HEK293 (cell line): ENCODE measurements around the gene VWF.

Experiments used
- CTCF ChIA-PET: fragments of 350-600 bp; formaldehyde crosslinking; extraction: SDS; loops from one replicate; lab custom pipeline; 2021; ENCODE audit warnings: antibody characterized with exemption; lab: Yijun Ruan, JAX
- POLR2A ChIA-PET: fragments of 300-600 bp; formaldehyde crosslinking; extraction: SDS; loops from one replicate; lab custom pipeline; 2020; ENCODE audit warnings: antibody characterized with exemption, inconsistent platforms; lab: Yijun Ruan, JAX
- H3K27ac ChIP-seq: fragments of 200-500 bp; sonication (Bioruptor generic); 2 replicates; pipeline ENCODE4 v1.5.1; 2014; ENCODE audit warnings: low read depth, low read length, control low read depth, inconsistent platforms; ENCODE audit errors: extremely low read depth
- H3K36me3 ChIP-seq, 2 experiments: fragments of 200-500 bp in 1 of 2; sonication (Bioruptor generic) in 1 of 2; 1 replicate in 1 of 2; 2 replicates in 1 of 2; pipeline ENCODE4 v1.5.1; 2014 to 2017; ENCODE audit warnings: inconsistent platforms in 2 of 2, low read length in 2 of 2; ENCODE audit not compliant: control insufficient read depth in 2 of 2, insufficient read depth in 1 of 2
- H3K4me1 ChIP-seq: fragments of 200-500 bp; sonication (Bioruptor generic); 2 replicates; pipeline ENCODE4 v1.5.1; 2014; ENCODE audit warnings: mild to moderate bottlenecking, low read length, inconsistent platforms; ENCODE audit not compliant: control insufficient read depth, insufficient read depth
- H3K4me3 ChIP-seq: 2 replicates; pipeline ENCODE4 v1.5.1; 2011; ENCODE audit warnings: low read depth, mild to moderate bottlenecking, control low read depth, low read length, moderate library complexity
- H3K9me3 ChIP-seq: fragments of 200-500 bp; sonication (Bioruptor generic); 2 replicates; pipeline ENCODE4 v1.5.1; 2014; ENCODE audit warnings: low read depth, low read length, inconsistent platforms; ENCODE audit not compliant: control insufficient read depth, insufficient read depth
- ATF2 ChIP-seq: fragments of 450-650 bp; formaldehyde crosslinking; IDR thresholded peaks from 2 replicates; pipeline ENCODE4 v1.5.1; 2016; ENCODE audit warnings: missing biosample characterization, missing genetic modification characterization, low read depth
- BCL11B ChIP-seq: fragments of 450-650 bp; formaldehyde crosslinking; IDR thresholded peaks from 2 replicates; pipeline ENCODE4 v1.5.1; 2016; ENCODE audit warnings: low read depth, missing biosample characterization, missing genetic modification characterization
- HOXA7 ChIP-seq: sonication (generic); formaldehyde crosslinking; IDR thresholded peaks from 2 replicates; pipeline ENCODE4 v1.8.1; 2022; ENCODE audit warnings: missing genetic modification reagents, borderline replicate concordance
- IKZF3 ChIP-seq: fragments of 450-650 bp; IDR thresholded peaks from 2 replicates; pipeline ENCODE4 v1.5.0; 2018; ENCODE audit warnings: missing biosample characterization, mild to moderate bottlenecking, missing genetic modification characterization, moderate library complexity
- SCRT1 ChIP-seq: fragments of 450-650 bp; formaldehyde crosslinking; IDR thresholded peaks from 2 replicates; pipeline ENCODE4 v1.5.1; 2016; ENCODE audit warnings: missing biosample characterization, missing genetic modification characterization, borderline replicate concordance
- ZEB2 ChIP-seq: fragments of 450-650 bp; formaldehyde crosslinking; IDR thresholded peaks from 2 replicates; pipeline ENCODE4 v1.5.1; 2016; ENCODE audit warnings: missing biosample characterization, missing genetic modification characterization
- ZFP37 ChIP-seq: fragments of 450-650 bp; formaldehyde crosslinking; IDR thresholded peaks from 2 replicates; pipeline ENCODE4 v1.5.1; 2016; ENCODE audit warnings: missing biosample characterization, missing genetic modification characterization
- ZNF10 ChIP-seq: fragments of 450-650 bp; formaldehyde crosslinking; IDR thresholded peaks from 2 replicates; pipeline ENCODE4 v1.5.1; 2017; ENCODE audit warnings: missing biosample characterization, missing genetic modification characterization
- ZNF133 ChIP-seq: fragments of 450-650 bp; formaldehyde crosslinking; IDR thresholded peaks from 2 replicates; pipeline ENCODE4 v1.5.1; 2016; ENCODE audit warnings: missing biosample characterization, missing genetic modification characterization
- ZNF18 ChIP-seq: fragments of 450-650 bp; formaldehyde crosslinking; IDR thresholded peaks from 2 replicates; pipeline ENCODE4 v1.5.1; 2016; ENCODE audit warnings: missing biosample characterization, missing genetic modification characterization
- ZNF24 ChIP-seq: fragments of 450-650 bp; formaldehyde crosslinking; IDR thresholded peaks from 2 replicates; pipeline ENCODE4 v1.5.1; 2016; ENCODE audit warnings: missing biosample characterization, missing genetic modification characterization
- ZNF391 ChIP-seq: fragments of 450-650 bp; formaldehyde crosslinking; IDR thresholded peaks from 2 replicates; pipeline ENCODE4 v1.5.1; 2016; ENCODE audit warnings: low read depth, missing biosample characterization, missing genetic modification characterization, borderline replicate concordance
- ZNF398 ChIP-seq: fragments of 450-650 bp; formaldehyde crosslinking; IDR thresholded peaks from 2 replicates; pipeline ENCODE4 v1.5.1; 2017; ENCODE audit warnings: missing biosample characterization, missing genetic modification characterization
- ZNF449 ChIP-seq: fragments of 450-650 bp; formaldehyde crosslinking; IDR thresholded peaks from 2 replicates; pipeline ENCODE4 v1.5.1; 2017; ENCODE audit warnings: missing biosample characterization, mild to moderate bottlenecking, missing genetic modification characterization, moderate library complexity
- ZNF548 ChIP-seq: fragments of 450-650 bp; formaldehyde crosslinking; IDR thresholded peaks from 2 replicates; pipeline ENCODE4 v1.5.1; 2016; ENCODE audit warnings: missing biosample characterization, missing genetic modification characterization
- ZNF561 ChIP-seq: fragments of 450-650 bp; IDR thresholded peaks from 2 replicates; pipeline ENCODE4 v1.5.1; 2018; ENCODE audit warnings: missing biosample characterization, missing genetic modification characterization, borderline replicate concordance
- ZNF600 ChIP-seq: fragments of 450-650 bp; formaldehyde crosslinking; IDR thresholded peaks from 2 replicates; pipeline ENCODE4 v1.5.1; 2016; ENCODE audit warnings: missing biosample characterization, missing genetic modification characterization
- ZNF621 ChIP-seq: fragments of 450-650 bp; formaldehyde crosslinking; IDR thresholded peaks from 2 replicates; pipeline ENCODE4 v1.5.1; 2017; ENCODE audit warnings: missing biosample characterization, missing genetic modification characterization
- ZNF629 ChIP-seq: fragments of 450-650 bp; formaldehyde crosslinking; IDR thresholded peaks from 2 replicates; pipeline ENCODE4 v1.5.1; 2017; ENCODE audit warnings: missing biosample characterization, missing genetic modification characterization
- ZNF707 ChIP-seq: fragments of 450-650 bp; formaldehyde crosslinking; IDR thresholded peaks from 2 replicates; pipeline ENCODE4 v1.5.1; 2016; ENCODE audit warnings: missing biosample characterization, missing genetic modification characterization
- ZNF768 ChIP-seq: fragments of 450-650 bp; formaldehyde crosslinking; IDR thresholded peaks from 2 replicates; pipeline ENCODE4 v1.5.1; 2018; ENCODE audit warnings: missing biosample characterization, mild to moderate bottlenecking, missing genetic modification characterization

VWF gene

GRCh38 chr12:5900076-5900475 lies 224.4 kb downstream of the VWF start:
- Histone ChIP-seq H3K36me3 (no peaks in the 10 kb centered on the region), H3K9me3 (no peaks in the 10 kb centered on the region), H3K27ac (no peak overlapping the region), H3K4me3 (no peak overlapping the region), H3K4me1 (no peaks in the 10 kb centered on the region)
- POLR2A ChIA-PET = no interaction called here
- TF ChIP-seq HOXA7 (CRISPR knock-in tag) = no peak
- TF ChIP-seq ZNF18 = no peak
- no peak for TF ChIP-seq ZNF768
- no peak for TF ChIP-seq ZNF24
- TF ChIP-seq ZNF561 = no peak
- TF ChIP-seq ZNF133 (tag by site-specific recombination) = no peak
- TF ChIP-seq ATF2 (tag by site-specific recombination) = no peak
- TF ChIP-seq ZNF548 (tag by site-specific recombination) = no peak
- no peak for TF ChIP-seq ZNF391 (tag by site-specific recombination)
- TF ChIP-seq ZNF398 (tag by site-specific recombination) = no peak
- no peak for TF ChIP-seq IKZF3 (tag by site-specific recombination)
- no peak for TF ChIP-seq ZNF10 (tag by site-specific recombination)
- TF ChIP-seq ZNF600 = no peak
- TF ChIP-seq ZNF707 = no peak
- TF ChIP-seq ZFP37 (tag by site-specific recombination) = no peak
- TF ChIP-seq SCRT1 (tag by site-specific recombination) = no peak
- CTCF ChIA-PET = interaction anchor here (0.9 kb wide), 1 partner anchor 12 kb away, joined by 3 read pairs; no protein-coding TSS in a partner anchor

- Histone ChIP-seq H3K27ac (no peak overlapping the region), H3K4me3 (no peak overlapping the region), H3K36me3 (no peaks in the 10 kb centered on the region), H3K9me3 (no peaks in the 10 kb centered on the region), H3K4me1 (no peaks in the 10 kb centered on the region)
- ChIA-PET CTCF (interaction anchor here (0.9 kb wide), 2 partner anchors 12 to 138 kb away, joined by 3 to 5 read pairs; no protein-coding TSS in a partner anchor), POLR2A (no interaction called here)
- TF ChIP-seq ZNF768 = no peak
- no peak for TF ChIP-seq ZNF621 (tag by site-specific recombination)
- no peak for TF ChIP-seq ZNF398 (tag by site-specific recombination)
- TF ChIP-seq ZNF629 (tag by site-specific recombination) = no peak
- no peak for TF ChIP-seq ZEB2 (tag by site-specific recombination)
- no peak for TF ChIP-seq BCL11B
- no peak for TF ChIP-seq ZNF449 (tag by site-specific recombination)
- no peak for TF ChIP-seq ZNF391 (tag by site-specific recombination)
These were observed 224.8 kb downstream of the VWF start for GRCh38 chr12:5899675-5900074.
